NCI-H2196 (cell line): Measurements from ENCODE around the gene CRYBA4.

Experiments
- DNase-seq: peaks from one replicate; lab custom pipeline; 2025; ENCODE audit not compliant: unreplicated experiment; lab: John Stamatoyannopoulos, UW

Gene CRYBA4

DNA sequence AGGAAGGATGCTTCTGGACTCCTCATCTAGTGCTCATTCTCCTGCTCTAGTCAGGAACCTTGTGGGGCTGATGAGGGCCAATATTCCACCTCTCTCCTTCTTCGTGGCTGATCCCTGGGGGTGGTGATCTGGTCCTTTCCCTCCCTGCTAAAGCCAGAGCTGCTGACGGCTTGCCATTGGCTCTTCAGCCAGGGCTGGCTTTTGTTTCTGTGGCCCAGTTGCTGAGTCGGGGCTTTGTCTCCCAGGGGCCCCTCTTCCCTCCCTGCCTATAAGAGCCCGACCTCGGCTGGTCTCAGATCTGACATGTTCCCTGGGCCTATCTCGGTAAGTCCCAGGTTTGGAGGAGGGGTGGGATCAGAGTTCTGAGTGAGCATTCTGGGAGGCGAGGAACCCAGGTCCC, at the start of gene CRYBA4:
Gene CRYBA4 (plus strand): TSS at position 301 of the 400 bp plus-strand sequence. CDS start 634 bp downstream, outside the sequence.
- no peak for DNase-seq

DNA sequence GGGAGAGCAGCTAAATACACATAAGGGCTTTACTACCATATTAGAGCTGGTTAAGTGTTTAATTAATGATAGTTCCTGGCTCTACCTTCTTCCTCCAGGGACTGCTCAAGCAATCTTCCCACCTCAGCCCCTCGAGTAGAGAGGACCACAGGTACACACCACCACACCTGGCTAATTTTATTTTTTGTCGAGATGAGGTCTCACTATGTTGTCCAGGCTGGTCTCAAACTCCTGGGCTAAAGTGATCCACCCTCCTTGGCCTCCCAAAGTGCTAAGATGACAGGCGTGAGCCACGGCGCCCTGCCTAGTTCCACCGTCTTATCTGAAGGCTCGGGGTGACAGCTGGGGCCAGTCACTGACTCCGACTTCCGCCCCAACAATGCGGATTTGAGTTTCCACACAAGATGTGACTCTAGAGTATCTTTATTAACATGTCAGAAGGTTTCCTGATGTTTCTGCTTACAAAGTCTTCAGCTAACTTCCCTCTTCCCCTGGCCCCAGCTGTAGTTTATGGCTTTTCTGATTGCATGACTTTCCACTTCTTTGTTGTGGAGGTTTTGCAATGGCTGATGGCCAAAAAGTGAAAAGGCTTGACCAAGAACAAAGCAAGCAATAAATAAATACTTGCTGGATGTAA, 48.6 kb upstream of the CRYBA4 start:
- DNase-seq, result peak; percentile 5

DNA sequence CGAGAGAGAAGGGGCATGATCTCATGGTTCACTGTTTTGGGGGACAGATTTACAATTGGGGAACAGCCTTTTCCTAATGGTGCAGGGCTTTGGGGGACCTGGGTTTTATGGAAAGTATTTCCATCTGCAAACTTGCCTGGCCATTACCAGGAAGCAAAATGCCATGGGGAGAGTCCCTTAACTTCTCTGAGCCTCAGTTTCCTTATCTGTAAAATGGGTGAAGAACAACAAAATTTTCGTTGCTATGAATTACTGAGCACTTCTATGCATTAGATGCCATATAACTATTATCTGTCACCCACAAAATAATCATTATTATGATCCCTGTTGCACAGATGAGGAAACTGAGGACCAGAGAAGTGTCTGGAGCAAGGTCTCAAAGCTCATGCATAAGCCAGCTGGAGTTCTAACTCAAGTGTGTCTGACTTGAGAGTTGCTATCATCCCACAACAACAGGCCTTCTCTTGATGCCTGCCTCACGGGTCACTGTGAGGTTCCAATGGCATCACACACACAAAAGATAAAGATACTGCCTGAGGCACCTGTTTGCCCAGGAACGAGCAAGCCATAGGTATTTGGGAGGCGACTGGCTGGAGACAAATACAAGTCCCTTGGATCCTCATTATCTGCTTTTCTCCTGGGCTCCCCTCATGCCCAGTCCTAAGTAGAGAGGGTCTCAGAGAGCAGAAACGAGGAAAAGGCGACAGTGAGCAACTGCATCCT, 47.6 kb upstream of the CRYBA4 start:
- no peak for DNase-seq

DNA sequence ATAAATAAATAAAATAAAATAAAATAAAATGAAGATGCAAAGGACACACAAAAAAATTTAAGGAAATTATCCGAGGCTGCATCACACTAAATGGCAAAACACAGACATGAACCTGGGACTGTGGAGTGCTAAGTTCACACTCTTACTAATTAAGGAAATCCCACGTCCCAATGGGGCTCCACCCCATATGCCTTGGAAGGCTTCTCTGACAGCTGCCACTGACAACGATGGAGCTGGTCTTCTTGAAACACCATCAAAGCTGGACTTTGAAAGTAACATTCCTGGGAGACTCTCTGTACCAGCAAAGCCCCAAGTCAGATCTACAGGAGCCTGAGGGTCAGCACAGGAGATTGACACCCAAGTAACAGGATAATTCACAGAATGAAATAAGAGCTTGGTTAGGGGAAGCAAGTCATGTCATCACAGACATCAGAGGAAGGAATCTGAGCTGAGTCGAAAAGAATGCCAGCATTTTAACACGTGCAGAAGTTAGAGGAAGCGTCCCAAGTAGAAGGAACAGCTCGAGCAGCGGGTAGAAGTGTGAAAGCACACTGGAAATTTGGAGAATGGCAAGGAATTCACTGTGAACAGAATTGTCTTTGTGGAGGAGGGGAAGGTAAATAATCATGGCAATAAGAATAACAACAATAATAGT, 45.6 kb upstream of the CRYBA4 start:
- DNase-seq, result no peak

DNA sequence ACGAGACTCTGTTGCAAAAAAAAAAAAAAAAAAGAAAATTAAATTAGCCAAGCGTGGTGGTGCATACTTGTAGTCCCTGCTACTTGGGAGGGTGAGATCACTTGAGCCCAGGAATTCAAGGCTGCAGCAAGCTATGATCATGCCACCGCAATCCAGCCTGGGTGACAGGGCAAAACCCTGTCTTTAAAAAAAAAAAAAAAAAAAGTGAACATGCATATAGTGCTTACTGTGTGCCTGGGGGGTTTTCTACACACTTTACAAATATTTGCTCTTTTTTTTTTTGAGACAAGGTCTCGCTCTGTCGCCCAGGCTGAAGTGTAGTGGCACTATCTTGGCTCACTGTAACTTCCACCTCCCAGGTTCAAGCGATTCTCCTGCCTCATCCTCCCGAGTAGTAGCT, 44.7 kb upstream of the CRYBA4 start:
- no peak for DNase-seq

DNA sequence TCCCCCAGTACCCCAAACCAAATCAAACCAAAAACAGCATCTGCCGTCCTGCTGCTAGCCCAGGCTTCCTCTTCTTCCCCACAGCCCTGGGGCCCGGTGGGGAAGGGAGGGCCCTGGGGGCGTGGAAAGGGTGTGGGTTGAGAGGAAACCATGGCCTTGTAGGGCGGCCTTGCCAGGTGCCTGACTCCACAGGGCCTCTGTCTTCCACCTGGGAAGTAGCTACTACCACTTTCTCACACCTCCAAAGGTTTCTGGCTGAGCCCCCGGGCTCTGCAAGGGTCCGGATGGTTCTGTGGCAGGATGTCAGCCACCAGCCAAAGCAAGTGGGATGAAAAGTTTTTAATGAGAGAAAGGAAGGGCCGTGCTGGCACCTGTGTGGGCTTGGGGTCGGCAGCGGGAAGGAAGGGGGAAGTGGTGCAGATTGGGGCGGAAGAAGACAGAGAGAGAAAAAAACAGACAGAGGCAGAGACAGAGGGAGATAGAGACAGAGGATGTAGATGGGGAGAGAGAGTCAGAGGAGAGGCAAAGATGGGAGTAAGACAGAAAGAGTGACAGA, 42.4 kb upstream of the CRYBA4 start:
- no peak for DNase-seq

DNA sequence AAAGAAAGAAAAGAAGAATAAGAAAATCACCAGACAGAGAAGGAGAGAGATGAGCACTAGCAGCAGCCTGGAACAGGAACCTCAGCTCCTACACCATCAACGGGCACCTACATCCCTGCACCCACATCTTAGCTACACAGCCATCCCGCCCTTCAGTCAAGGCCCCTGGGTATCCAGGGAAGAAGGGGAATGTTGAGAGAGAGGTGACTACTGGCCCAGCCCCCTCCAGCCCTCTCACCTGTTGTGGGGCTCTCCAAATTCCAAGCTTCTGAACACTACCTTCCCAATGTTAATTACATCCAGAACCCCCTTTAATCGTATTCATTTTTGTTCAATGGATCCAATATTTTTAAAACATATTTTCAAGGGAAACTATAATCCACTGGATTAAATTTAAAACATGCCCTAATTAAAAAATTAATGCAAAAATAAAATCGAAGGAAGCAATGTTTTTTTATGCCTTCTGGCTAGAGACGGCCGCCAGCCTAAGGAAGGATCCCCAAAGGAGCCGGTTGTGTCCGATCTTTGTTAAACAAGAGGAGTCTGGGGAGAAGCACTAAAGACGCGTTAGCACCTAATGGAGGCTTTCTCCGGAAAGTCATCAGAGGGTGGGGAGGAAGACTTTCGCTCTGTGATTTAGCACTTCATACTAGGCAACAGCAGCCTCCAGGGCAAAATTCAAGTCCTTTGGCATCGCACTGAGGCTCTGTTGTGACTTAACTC, 41.4 kb upstream of the CRYBA4 start:
- DNase-seq, result no peak

DNA sequence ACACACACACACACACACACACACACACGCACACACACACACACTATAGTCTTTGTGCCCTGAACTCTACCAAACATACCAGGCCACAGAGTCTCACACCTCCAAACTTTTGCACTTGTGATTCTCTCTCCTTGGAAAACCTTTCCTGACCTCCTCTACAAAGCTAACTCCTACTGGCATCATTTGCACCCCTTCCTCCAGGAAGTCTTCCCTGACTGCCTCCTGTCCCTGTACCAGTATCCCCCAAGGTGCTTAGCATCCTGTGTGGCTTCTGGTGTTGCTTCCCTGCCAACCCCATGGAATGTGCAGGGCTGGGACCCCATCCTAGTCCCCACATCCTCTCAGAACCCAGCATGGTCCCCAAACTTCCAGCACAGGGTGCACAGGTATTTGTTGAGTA, 40.7 kb upstream of the CRYBA4 start:
- no peak for DNase-seq

DNA sequence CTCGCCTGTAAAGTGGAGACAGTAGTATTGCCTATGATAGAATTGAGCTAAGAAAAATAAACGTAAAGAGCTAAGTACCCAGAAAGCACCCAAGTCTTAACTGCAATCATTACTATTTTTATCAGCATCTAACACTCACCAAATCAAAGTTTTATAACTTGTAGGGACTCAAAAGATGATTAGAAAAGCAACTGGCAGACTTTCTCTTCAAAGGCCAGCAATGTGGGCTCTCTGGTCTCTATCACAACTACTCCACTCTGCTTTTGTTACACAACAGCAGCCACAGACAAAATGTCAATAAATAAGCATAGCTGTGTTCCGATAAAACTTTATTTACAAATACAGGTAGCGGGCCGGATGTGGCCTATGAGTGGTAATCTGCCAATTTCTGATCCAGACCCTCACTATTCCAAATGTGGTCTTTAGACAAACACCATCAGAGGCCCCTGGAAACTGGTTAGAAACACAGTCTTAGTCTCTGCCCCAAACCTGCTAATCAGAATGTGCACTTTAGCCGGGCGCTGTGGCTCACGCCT, 40.1 kb upstream of the CRYBA4 start:
- no peak for DNase-seq

DNA sequence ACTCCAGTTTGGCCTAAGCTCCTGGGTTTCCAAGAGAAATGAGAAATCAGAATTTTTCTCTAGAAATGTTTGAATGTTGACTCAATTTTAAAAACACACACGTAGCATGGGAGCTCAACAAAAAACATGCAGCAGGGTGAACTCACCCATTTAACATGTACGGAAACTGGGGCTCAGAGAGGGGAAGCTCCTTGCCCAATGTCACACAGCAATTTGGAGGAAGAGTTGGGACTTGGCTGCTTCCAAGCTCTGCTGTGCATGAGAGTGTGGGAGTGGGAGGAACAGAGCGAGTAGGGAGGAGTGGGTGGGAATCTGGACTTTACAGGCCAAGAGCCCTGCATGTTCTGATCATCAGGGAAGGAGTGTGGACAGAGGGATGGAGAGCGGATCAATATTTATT, 37.8 kb upstream of the CRYBA4 start:
- no peak for DNase-seq

DNA sequence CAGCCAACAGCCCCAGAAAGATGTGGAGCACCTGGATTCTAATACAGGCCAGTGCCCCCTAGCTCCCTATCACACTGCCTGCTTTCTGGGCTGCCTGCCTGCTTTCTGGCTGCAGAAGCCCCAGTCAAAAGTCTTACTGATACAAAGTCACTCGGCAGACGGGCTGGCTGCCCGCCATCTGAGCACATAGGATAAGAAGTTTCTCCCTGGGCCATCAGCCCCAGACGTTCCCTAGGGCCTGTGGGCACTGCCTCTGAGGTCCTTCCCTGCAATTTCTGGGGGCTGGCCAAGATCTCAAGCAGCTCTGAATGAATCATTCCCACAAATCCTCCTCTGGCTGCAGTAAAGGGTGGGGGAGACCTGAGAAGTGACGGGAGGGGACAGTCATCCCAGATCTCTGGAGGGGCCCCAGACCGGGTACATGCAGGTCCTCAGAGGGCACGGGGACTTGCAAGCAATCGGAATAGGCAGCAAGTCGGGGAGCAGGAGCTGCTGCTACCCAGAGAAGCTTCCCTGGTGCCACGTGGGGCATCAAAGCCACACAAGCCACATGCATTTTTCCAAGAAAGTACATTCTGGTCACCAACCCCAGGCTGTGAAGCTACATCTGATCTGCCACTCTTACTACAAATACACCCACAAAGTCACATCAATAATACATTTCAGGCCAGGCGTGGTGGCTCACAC, 36.5 kb upstream of the CRYBA4 start:
- DNase-seq, result peak; percentile 6

DNA sequence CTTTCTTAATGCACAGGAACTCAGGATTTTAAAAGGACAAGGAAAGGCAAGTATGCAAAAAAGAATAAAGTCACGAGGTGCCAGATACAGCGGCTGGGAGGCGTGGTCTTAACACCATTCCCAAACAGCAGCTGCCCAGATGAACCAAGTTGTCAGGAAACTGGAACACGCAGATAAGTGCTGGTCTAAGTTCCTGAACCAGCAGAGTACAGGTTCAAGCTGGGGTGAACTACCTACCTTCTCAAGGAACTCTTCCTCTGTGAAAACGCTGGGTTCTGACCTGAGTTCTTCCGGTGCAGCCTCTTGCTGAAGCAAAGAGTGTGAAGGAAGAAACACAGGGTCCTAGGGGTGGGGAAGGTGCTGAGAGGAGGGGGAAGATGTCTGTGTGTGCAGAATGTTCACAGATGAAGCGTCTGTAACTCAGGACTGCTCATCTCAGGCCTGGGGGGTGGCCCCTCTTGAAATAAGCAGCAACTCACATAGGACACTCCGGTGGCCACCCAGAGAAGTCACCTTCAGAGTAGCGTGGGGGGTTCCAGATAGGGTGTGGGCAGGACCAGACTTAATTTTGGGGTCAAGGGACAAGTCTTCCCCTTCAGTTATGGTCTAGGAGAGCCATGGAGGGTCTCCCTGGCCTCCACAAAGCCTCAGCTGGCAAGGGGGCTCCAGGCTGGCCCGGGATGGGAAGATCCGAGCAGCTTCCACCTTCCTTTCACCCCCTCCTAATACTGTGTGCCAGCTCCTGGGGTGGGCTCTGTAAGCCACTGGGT, 35.0 kb upstream of the CRYBA4 start:
- no peak for DNase-seq

DNA sequence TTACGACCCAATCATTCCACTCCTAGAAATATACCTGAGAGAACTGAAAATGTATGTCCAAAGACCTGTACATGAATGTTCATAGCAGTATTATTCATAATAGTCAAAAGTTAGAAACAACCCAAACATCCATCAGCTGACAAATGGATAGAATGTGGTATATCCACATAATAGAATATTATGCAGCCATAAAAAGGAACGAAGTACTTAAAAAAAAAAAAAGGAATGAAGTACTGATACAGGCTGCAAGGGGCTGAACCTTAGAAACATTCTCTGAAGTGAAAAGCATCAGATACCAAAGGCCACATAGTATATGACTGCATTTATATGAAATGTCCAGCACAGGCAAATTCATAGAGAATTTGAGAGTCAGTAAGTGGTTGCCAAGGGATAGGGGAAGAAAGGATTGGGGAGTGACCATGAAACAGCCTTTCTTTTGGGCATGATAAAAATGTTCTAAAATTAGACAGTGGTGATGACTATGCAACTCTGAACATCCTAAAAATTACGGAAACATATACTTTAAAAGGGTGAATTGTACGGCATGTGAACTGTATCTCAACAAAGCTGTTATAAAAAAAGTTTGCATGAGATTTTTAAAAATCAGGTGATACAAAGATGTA, 33.7 kb upstream of the CRYBA4 start:
- no peak for DNase-seq

DNA sequence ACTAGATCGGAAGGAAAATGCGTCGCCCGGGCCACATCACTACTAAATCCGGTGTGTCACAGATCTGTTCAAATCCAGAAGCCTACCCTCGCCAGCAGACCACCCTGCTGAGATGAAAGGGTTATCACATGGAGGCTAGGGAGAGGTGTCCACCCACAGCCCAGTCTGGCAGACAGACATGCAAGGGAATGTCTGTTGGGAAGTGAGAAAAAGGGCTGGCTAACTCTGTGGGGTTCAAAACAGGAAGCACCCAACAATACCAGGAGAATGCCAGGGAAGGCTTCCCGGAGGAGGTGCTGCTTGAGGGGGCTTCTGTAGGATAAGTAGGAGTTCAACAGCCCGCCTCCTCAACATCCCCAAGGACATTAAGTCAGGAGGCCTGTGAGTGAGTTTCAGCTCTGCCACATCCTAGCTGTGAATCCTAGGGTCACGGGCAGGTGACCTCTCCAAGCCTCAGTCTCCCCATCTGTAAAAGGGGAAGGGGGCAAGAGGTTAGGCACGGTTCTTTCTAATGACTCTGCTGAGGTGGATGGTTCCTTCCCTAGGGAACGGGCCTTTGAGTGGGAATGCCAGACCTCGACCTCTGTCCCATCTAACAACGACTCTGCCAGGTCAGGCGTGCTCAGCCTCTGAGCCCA, 32.9 kb upstream of the CRYBA4 start:
- DNase-seq, result no peak

DNA sequence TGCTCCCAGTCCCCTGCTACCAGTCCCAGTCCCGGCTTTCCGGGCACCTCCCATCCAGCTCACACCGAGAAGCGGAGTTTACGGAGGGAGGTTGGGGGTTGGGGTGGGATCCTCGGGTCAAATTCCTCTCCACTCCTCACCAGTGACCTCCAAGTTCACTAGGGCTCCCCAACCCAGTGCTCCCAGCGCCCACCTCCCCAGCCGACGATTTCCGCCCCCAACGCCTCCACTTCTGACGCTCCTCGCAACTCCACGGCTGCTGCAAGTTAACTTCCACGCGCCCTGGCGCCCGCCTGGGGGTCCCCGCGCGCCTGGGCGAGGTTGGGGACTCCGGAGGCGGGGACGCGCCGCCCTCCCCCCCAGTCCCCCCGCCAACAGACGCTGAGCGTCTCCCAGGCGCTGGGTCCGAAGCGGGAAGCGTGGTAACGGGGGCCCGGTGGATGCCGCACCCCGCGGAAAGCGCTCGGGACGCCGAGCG, 32.4 kb upstream of the CRYBA4 start:
- DNase-seq, result no peak

DNA sequence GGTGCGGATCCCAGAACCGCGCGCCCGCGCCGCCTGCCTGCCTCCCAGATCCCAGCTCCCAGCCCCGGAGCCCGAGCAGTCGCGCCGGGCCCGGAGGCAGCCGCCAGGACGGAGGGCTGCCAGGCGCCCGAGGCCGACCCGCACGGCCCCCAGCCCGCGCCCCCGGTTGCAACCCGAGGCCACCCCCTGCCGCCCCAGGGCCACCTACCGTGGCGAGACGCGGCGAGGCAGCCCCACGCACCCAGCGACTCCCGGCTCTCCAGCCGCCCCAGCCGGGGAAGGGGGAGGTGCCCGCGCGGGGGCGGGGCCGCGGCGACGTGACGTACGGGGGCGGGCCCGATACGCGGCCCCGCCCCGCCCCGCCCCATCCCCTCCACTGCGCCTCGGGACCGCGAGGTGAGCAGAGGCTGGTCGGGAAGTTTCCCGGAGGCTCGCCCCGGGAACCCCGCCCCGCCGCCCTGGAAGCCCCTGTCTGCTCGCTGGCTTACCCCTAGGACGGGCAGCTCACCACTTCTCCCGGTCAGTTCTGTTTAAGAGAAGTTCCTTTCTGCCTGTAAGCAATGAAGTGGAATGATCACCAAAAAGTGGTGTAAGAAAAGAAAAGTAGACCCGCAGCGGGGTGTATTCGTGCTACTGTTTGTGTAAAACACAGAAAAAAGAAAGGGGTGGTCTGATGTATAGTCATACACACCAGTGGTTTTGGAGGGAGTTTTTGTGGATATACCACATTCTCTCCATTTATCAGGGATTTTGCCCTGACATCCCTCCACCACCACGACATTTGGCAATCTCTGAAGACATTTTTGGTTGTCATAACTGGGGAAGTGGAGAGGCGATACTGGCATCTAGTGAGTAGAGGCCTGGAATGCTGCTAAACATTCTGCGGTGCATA, 31.7 kb upstream of the CRYBA4 start, which contains the start of gene TPST2:
Gene TPST2 (minus strand): TSS at position 288 of the 892 bp plus-strand sequence. CDS start 48,502 bp downstream, outside the sequence.
- DNase-seq, result peak; percentile 56

DNA sequence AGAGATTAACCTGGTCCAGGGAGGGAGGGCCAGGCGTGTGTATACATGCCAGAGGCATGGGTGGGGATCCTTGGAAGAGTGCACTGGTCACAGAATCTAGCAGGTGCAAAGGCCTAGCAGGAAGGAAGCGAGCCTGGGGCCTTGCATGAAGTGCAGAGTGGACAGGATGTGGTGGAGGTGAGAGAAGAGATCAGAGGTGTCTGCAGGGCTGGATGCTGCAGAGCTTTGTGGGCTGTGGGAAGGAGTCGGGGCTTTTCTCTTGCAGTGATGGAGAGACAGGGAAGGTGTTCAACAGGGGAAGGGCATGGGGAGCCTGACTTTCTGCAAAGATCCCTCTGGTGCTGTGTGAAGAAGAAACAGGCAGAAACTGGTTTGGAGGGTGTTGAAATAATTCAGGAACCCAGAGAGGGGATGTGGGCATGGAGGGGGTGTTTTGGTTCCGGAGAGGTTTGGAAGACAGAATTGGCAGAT, 29.3 kb upstream of the CRYBA4 start:
- DNase-seq, result peak; percentile 17
